IMR-90 (cell line): ENCODE results near the gene MARK2. TPM values are rescaled to one million over a fixed set of nuclear protein-coding genes. Genes with fewer than 3 reads are reported as not detected.

ENCODE experiments used
- ATAC-seq: fragments of 200-7000 bp; cut with Tn5 transposase; 2 replicates; pipeline ENCODE4 v1.9.1; 2020; ENCODE audit warnings: low read depth, mild to moderate bottlenecking, moderate library complexity
- BruUV-seq: library from RNA; stranded (reverse); fragments of 400-500 nt; replicated peaks from 2 replicates; lab custom pipeline; 2021; lab: Mats Ljungman, UMichigan
- CTCF ChIA-PET: fragments of 300-600 bp; formaldehyde crosslinking; extraction: SDS; loops from one replicate; lab custom pipeline; 2021; ENCODE audit warnings: antibody characterized with exemption; lab: Yijun Ruan, JAX
- POLR2A ChIA-PET: fragments of 300-600 bp; sonication (Branson Sonifier 250); formaldehyde crosslinking; loops from one replicate; lab custom pipeline; 2022; ENCODE audit warnings: antibody characterized with exemption; ENCODE audit not compliant: unreplicated experiment; lab: Charles Lee
- DNase-seq: peaks from one replicate; pipeline ENCODE4 v3.0.0; 2013
- H2AFZ ChIP-seq: replicated peaks from 2 replicates; pipeline ENCODE3; 2013; ENCODE audit warnings: low read length, mild to moderate bottlenecking; ENCODE audit not compliant: poor library complexity
- H2AK5ac ChIP-seq: 2 replicates; pipeline ENCODE4 v1.6.1; 2013; ENCODE audit warnings: low read depth, low read length, inconsistent platforms
- H2AK9ac ChIP-seq: replicated peaks from 2 replicates; pipeline ENCODE3; 2013; ENCODE audit warnings: mild to moderate bottlenecking, low read depth, low read length, moderate library complexity; ENCODE audit not compliant: poor library complexity
- H2BK120ac ChIP-seq: 2 replicates; pipeline ENCODE4 v1.6.1; 2013; ENCODE audit warnings: low read depth, low read length, inconsistent platforms
- H2BK15ac ChIP-seq: 3 replicates; pipeline ENCODE4 v1.6.1; 2013; ENCODE audit warnings: low read depth, low read length, inconsistent platforms
- H2BK20ac ChIP-seq: 2 replicates; pipeline ENCODE4 v1.6.1; 2013; ENCODE audit warnings: low read depth, mild to moderate bottlenecking, inconsistent platforms, low read length, moderate library complexity
- H2BK5ac ChIP-seq: 2 replicates; pipeline ENCODE4 v1.6.1; 2013; ENCODE audit warnings: mild to moderate bottlenecking, low read depth, low read length, inconsistent platforms; ENCODE audit not compliant: poor library complexity, severe bottlenecking
- H3K14ac ChIP-seq: replicated peaks from 2 replicates; pipeline ENCODE4 v1.6.1; 2013; ENCODE audit warnings: low read depth, low read length, inconsistent platforms
- H3K18ac ChIP-seq: 2 replicates; pipeline ENCODE4 v1.6.1; 2013; ENCODE audit warnings: low read depth, low read length, control low read depth
- H3K23ac ChIP-seq: 2 replicates; pipeline ENCODE4 v1.6.1; 2013; ENCODE audit warnings: low read depth, low read length, inconsistent platforms
- H3K27ac ChIP-seq: 2 replicates; pipeline ENCODE4 v1.5.1; 2013; ENCODE audit warnings: mild to moderate bottlenecking, control low read depth, low read length; ENCODE audit not compliant: insufficient read depth
- H3K27me3 ChIP-seq: 2 replicates; pipeline ENCODE4 v1.6.1; 2013; ENCODE audit warnings: low read length; ENCODE audit not compliant: control insufficient read depth, insufficient read depth
- H3K36me3 ChIP-seq: 2 replicates; pipeline ENCODE4 v1.6.1; 2013; ENCODE audit warnings: low read length, mixed read lengths; ENCODE audit not compliant: control insufficient read depth, insufficient read depth
- H3K4ac ChIP-seq: 2 replicates; pipeline ENCODE4 v1.6.1; 2013; ENCODE audit warnings: low read depth, low read length, inconsistent platforms
- H3K4me1 ChIP-seq: 2 replicates; pipeline ENCODE4 v1.6.1; 2013; ENCODE audit warnings: low read length, mixed read lengths; ENCODE audit not compliant: control insufficient read depth, insufficient read depth
- H3K4me2 ChIP-seq: 2 replicates; pipeline ENCODE4 v1.6.1; 2013; ENCODE audit warnings: low read depth, mild to moderate bottlenecking, control low read depth, low read length, moderate library complexity
- H3K4me3 ChIP-seq: 2 replicates; pipeline ENCODE4 v1.5.1; 2013; ENCODE audit warnings: low read depth, mild to moderate bottlenecking, control low read depth, low read length, moderate library complexity; ENCODE audit not compliant: insufficient read depth
- H3K56ac ChIP-seq: 2 replicates; pipeline ENCODE4 v1.6.1; 2013; ENCODE audit warnings: low read length, inconsistent platforms; ENCODE audit not compliant: insufficient read depth; ENCODE audit errors: extremely low read depth
- H3K79me1 ChIP-seq, 2 experiments: 2 replicates each; pipeline ENCODE4 v1.6.1; 2013; ENCODE audit warnings: low read length in 2 of 2, inconsistent platforms in 1 of 2, low read depth in 1 of 2
- H3K9ac ChIP-seq: 2 replicates; pipeline ENCODE4 v1.6.1; 2013; ENCODE audit warnings: low read depth, low read length, control low read depth
- H3K9me1 ChIP-seq: 2 replicates; pipeline ENCODE4 v1.6.1; 2013; ENCODE audit warnings: low read length, inconsistent platforms; ENCODE audit not compliant: insufficient read depth
- H3K9me3 ChIP-seq: 2 replicates; pipeline ENCODE4 v1.6.1; 2013; ENCODE audit warnings: low read length; ENCODE audit not compliant: control insufficient read depth, insufficient read depth
- H4K20me1 ChIP-seq: 2 replicates; pipeline ENCODE4 v1.6.1; 2013; ENCODE audit warnings: low read length, inconsistent platforms; ENCODE audit not compliant: insufficient read depth
- H4K5ac ChIP-seq: 2 replicates; pipeline ENCODE4 v1.6.1; 2013; ENCODE audit warnings: mild to moderate bottlenecking, low read depth, low read length, control low read depth
- H4K8ac ChIP-seq, 2 experiments: 2 replicates each; pipeline ENCODE4 v1.6.1; 2013; ENCODE audit warnings: low read depth in 2 of 2, low read length in 2 of 2, control low read depth in 1 of 2, inconsistent platforms in 1 of 2
- H4K91ac ChIP-seq: 2 replicates; pipeline ENCODE4 v1.6.1; 2013; ENCODE audit warnings: low read depth, low read length, inconsistent platforms; ENCODE audit not compliant: insufficient read depth
- CHD1 ChIP-seq: IDR thresholded peaks from 2 replicates; pipeline ENCODE4 v1.6.1; 2012; ENCODE audit warnings: low read depth, low read length, improper control_type of control experiment
- FOS ChIP-seq: fragments of 150-350 bp; IDR thresholded peaks from 2 replicates; pipeline ENCODE4 v1.6.1; 2016; ENCODE audit warnings: low read depth, low read length
- MAZ ChIP-seq: IDR thresholded peaks from 2 replicates; pipeline ENCODE4 v1.6.1; 2012; ENCODE audit warnings: low read depth, mild to moderate bottlenecking, low read length, improper control_type of control experiment, moderate library complexity, borderline replicate concordance
- MXI1 ChIP-seq: IDR thresholded peaks from 2 replicates; pipeline ENCODE4 v1.6.1; 2012; ENCODE audit warnings: low read depth, mild to moderate bottlenecking, low read length, moderate library complexity, borderline replicate concordance
- RFX5 ChIP-seq: IDR thresholded peaks from 2 replicates; pipeline ENCODE4 v1.8.0; 2012; ENCODE audit warnings: low read depth, mild to moderate bottlenecking, low read length, moderate library complexity
- USF2 ChIP-seq: fragments of 150-350 bp; IDR thresholded peaks from 2 replicates; pipeline ENCODE4 v1.6.1; 2017; ENCODE audit warnings: mild to moderate bottlenecking, antibody characterized with exemption, low read length, low read depth
- WGBS, 2 experiments: methylation state at CpG; one replicate each; pipeline versions ENCODE4 v1.1.5 to v1.1.7; 2013; ENCODE audit warnings: missing lambda C conversion rate in 2 of 2; ENCODE audit not compliant: insufficient read length in 1 of 2; ENCODE audit errors: extremely low coverage in 2 of 2; 5-methylcytosine and 5-hydroxymethylcytosine counted together
- dilution Hi-C: fragments of 300-500 bp; cut with HindIII; formaldehyde crosslinking; loops from one replicate; pipeline ENCODE4 v1.14.3; 2018; ENCODE audit warnings: low sequenced_read_pairs; ENCODE audit not compliant: unreplicated experiment
- in situ Hi-C: fragments of 300-500 bp; cut with MboI; formaldehyde crosslinking; loops from 3 replicates; pipeline ENCODE4 v1.14.3; 2019; ENCODE audit warnings: low sequenced_read_pairs, inconsistent platforms, mixed read lengths
- intact Hi-C: fragments of 100-400 bp; cut with micrococcal nuclease; formaldehyde crosslinking; loops from 2 replicates; pipeline ENCODE4 v1.10.0; 2022
- microRNA-seq, 2 experiments: library from miRNA; stranded (forward) in 1 of 2; unstranded in 1 of 2; fragments of 10-50 nt in 1 of 2; fragments of <30 nt in 1 of 2; gene quantifications in 1 of 2; microRNA quantifications in 1 of 2; one replicate each; pipeline versions ENCODE3 to v1.1.0; 2013 to 2020; ENCODE audit not compliant: insufficient read depth in 1 of 2, insufficient read length in 1 of 2, unreplicated experiment in 1 of 2
- polyA plus RNA-seq, 3 experiments: library from polyadenylated mRNA; depleted of rRNA; stranded (reverse); fragments of >200 nt; gene quantifications; 2 replicates each; pipeline ENCODE4 v1.2.3, GENCODE V29; 2012; ENCODE audit warnings: low replicate concordance in 1 of 3
- small RNA-seq, 5 experiments: library from RNA; depleted of rRNA; stranded (forward); fragments of <200 nt; gene quantifications; one replicate each; pipeline ENCODE3, GENCODE V24; 2012
- total RNA-seq: library from RNA; depleted of rRNA; stranded (reverse); fragments of >200 nt; gene quantifications from 2 replicates; pipeline ENCODE4 v1.2.3, GENCODE V29; 2012; rRNA removed

The MARK2 gene
- total and polyA plus RNA-seq, 2 of the 4 experiments (the other 2 are of a cell fraction): 6.6 to 17.3 TPM

- ATAC-seq (no peak), DNase-seq (no peak)
- H3K9me3 ChIP-seq: no peaks in the 10 kb centered on the region
- dilution Hi-C loops: no loop called here
- no peak overlapping the region for H3K27ac ChIP-seq
- BruUV-seq: no TSS peak
- H3K27me3 ChIP-seq: no peaks in the 10 kb centered on the region
- in situ Hi-C loops: no loop called here
- no peak overlapping the region for H3K56ac ChIP-seq
- no peaks in the 10 kb centered on the region; the same call in 1 of the 2 replicates for H3K9me1 ChIP-seq
- H4K91ac ChIP-seq: no peak overlapping the region
- no peak overlapping the region for H3K18ac ChIP-seq
- H2BK120ac ChIP-seq: no peak overlapping the region
- no peak overlapping the region for H2AK5ac ChIP-seq
- H3K36me3 ChIP-seq: peaks cover 28% of the 10 kb centered on the region
- H3K4ac ChIP-seq: no peak overlapping the region
- no peaks in the 10 kb centered on the region for H3K79me1 ChIP-seq
- 100% methylated on average over 1 of the region's 5 CpGs; no CpG with 5 or more reads in 1 of the 2 experiments for WGBS, 2 experiments
- H4K20me1 ChIP-seq: no peaks in the 10 kb centered on the region
- no peak overlapping the region for H3K9ac ChIP-seq
- H3K4me3 ChIP-seq: no peak overlapping the region
- H2AK9ac ChIP-seq: no peak overlapping the region
- H3K4me2 ChIP-seq: no peak overlapping the region
- H2BK20ac ChIP-seq: no peak overlapping the region
- TF ChIP-seq FOS (no peak), CHD1 (no peak), RFX5 (no peak), USF2 (no peak), MXI1 (no peak), MAZ (no peak)
- CTCF ChIA-PET: no interaction called here
- no peak overlapping the region for H3K23ac ChIP-seq
- H3K4me1 ChIP-seq: peaks cover 7% of the 10 kb centered on the region; the same call in 1 of the 2 replicates
- no peak overlapping the region for H3K14ac ChIP-seq
- H2AFZ ChIP-seq: no peak overlapping the region
- POLR2A ChIA-PET: no interaction called here
- intact Hi-C loops: no loop called here
- H2BK15ac ChIP-seq: no peak overlapping the region
- no peak overlapping the region for H2BK5ac ChIP-seq
- no peak overlapping the region for H4K8ac ChIP-seq
- H4K5ac ChIP-seq: no peak overlapping the region
Observed at GRCh38 chr11:63958008-63958407, 119.1 kb downstream of the MARK2 start.

Small RNA genes within 50 kb of the gene (microRNA-seq; reads per million reads assigned to microRNA genes)
- gene AP006289.1 (ENCODE audit: insufficient read depth, insufficient read length): not detected
- not detected for gene RN7SL596P (ENCODE audit: insufficient read depth, insufficient read length)
- gene RNU6-1306P (ENCODE audit: insufficient read depth, insufficient read length): not detected

Small RNA genes within 50 kb of the gene (small RNA-seq; reads per million reads assigned to genes)
- gene AP006289.1: 0 reads per million in 5 experiments
- gene RN7SL596P: 0 reads per million in 5 experiments
- gene RNU6-1306P: 0 reads per million in 5 experiments

Other genes starting within 250 kb of the MARK2 start
- gene PLAAT3, start 224.7 kb upstream of the MARK2 start, total RNA-seq: 3.2 and 3.3 TPM in 2 replicates
- 3.9 and 4.5 TPM in 2 replicates for gene PLAAT3, start 224.7 kb upstream of the MARK2 start, polyA plus RNA-seq (2012; rRNA removed)
- 131 and 132 TPM in 2 replicates for gene ATL3, start 167.7 kb upstream of the MARK2 start, total RNA-seq
- 16.1 and 19.9 TPM in 2 replicates for gene ATL3, start 167.7 kb upstream of the MARK2 start, polyA plus RNA-seq (2012; rRNA removed)
- 31.2 and 42.5 TPM in 2 replicates for gene RTN3, start 157.6 kb upstream of the MARK2 start, total RNA-seq
- gene RTN3, start 157.6 kb upstream of the MARK2 start, polyA plus RNA-seq (2012; rRNA removed): 56.2 and 64.6 TPM in 2 replicates
- 5.4 and 7.2 TPM in 2 replicates for gene ZFTA, start 70.3 kb upstream of the MARK2 start, total RNA-seq
- 8.1 and 8.8 TPM in 2 replicates for gene ZFTA, start 70.3 kb upstream of the MARK2 start, polyA plus RNA-seq (2012; rRNA removed)
- gene SPINDOC, start 25.7 kb upstream of the MARK2 start, total RNA-seq: 10.0 and 11.9 TPM in 2 replicates
- 29.9 and 39.0 TPM in 2 replicates for gene SPINDOC, start 25.7 kb upstream of the MARK2 start, polyA plus RNA-seq (2012; rRNA removed)
- 0.56 and 0.90 TPM in 2 replicates for gene RCOR2, start 78.1 kb downstream of the MARK2 start, total RNA-seq
- gene RCOR2, start 78.1 kb downstream of the MARK2 start, polyA plus RNA-seq (2012; rRNA removed): 2.0 and 2.4 TPM in 2 replicates
- 8.9 and 15.2 TPM in 2 replicates for gene NAA40, start 99.9 kb downstream of the MARK2 start, total RNA-seq
- gene NAA40, start 99.9 kb downstream of the MARK2 start, polyA plus RNA-seq (2012; rRNA removed): 23.1 and 24.7 TPM in 2 replicates
- 250 and 315 TPM in 2 replicates for gene COX8A, start 135.5 kb downstream of the MARK2 start, total RNA-seq
- 598 and 701 TPM in 2 replicates for gene COX8A, start 135.5 kb downstream of the MARK2 start, polyA plus RNA-seq (2012; rRNA removed)
- gene OTUB1, start 147.3 kb downstream of the MARK2 start, total RNA-seq: 53.6 and 69.0 TPM in 2 replicates
- 168 and 184 TPM in 2 replicates for gene OTUB1, start 147.3 kb downstream of the MARK2 start, polyA plus RNA-seq (2012; rRNA removed)
- gene FLRT1, start 196.8 kb downstream of the MARK2 start, total RNA-seq: under 0.01 TPM in 2 replicates
- 0.07 TPM in 1 of 2 replicates, not detected in the other for gene FLRT1, start 196.8 kb downstream of the MARK2 start, polyA plus RNA-seq (2012; rRNA removed)